GM23248 (cell line): Measurements from ENCODE around the gene NELFA.

ENCODE experiments used
- EZH2 ChIP-seq: fragments of 200-600 bp; sonication (generic); IDR thresholded peaks from 2 replicates; pipeline ENCODE4 v1.6.1; 2018; ENCODE audit warnings: antibody characterized with exemption, mild to moderate bottlenecking; ENCODE audit not compliant: insufficient read depth, poor library complexity, severe bottlenecking
- EZH2phosphoT487 ChIP-seq: fragments of 200-600 bp; sonication (generic); IDR thresholded peaks from 2 replicates; pipeline ENCODE4 v1.6.1; 2018; ENCODE audit warnings: antibody characterized with exemption, moderate library complexity, mild to moderate bottlenecking, low read depth; ENCODE audit not compliant: insufficient read depth

GRCh38 chr4:2011583-2011982 is 2.8 kb upstream of the NELFA start:
- TF ChIP-seq EZH2 (no peak), EZH2phosphoT487 (no peak)
